SK-N-SH treated with all-trans-retinoic acid at 6 μM for 48 hours (cell line): ENCODE measurements around the gene DIABLO.

Experiments
- ATAC-seq: fragments of 200-7000 bp; cut with Tn5 transposase; 3 replicates; pipeline ENCODE4 v1.9.1; 2020; ENCODE audit warnings: mild to moderate bottlenecking, moderate library complexity
- ARNTL ChIP-seq: fragments of 450-650 bp; formaldehyde crosslinking; IDR thresholded peaks from 2 replicates; pipeline ENCODE4 v1.5.0; 2020; ENCODE audit warnings: low read depth, mild to moderate bottlenecking, moderate library complexity, borderline replicate concordance
- BACH2 ChIP-seq: fragments of 250-450 bp; sonication (Bioruptor Pico); IDR thresholded peaks from 2 replicates; pipeline ENCODE4 v1.9.0; 2021; ENCODE audit warnings: mild to moderate bottlenecking, borderline replicate concordance
- CREB5 ChIP-seq: fragments of 250-450 bp; sonication (Bioruptor Pico); IDR thresholded peaks from 2 replicates; pipeline ENCODE4 v1.5.1; 2020; ENCODE audit warnings: low read depth, mild to moderate bottlenecking, moderate library complexity
- CSDC2 ChIP-seq: fragments of 250-450 bp; sonication (Bioruptor Pico); IDR thresholded peaks from 2 replicates; pipeline ENCODE4 v1.5.0; 2020; ENCODE audit warnings: mild to moderate bottlenecking, moderate library complexity
- CSRNP3 ChIP-seq: fragments of 250-450 bp; sonication (Bioruptor Pico); IDR thresholded peaks from 2 replicates; pipeline ENCODE4 v1.5.1; 2021; ENCODE audit warnings: mild to moderate bottlenecking, moderate library complexity
- ESRRG ChIP-seq: fragments of 250-450 bp; sonication (Bioruptor Pico); IDR thresholded peaks from 2 replicates; pipeline ENCODE4 v1.6.1; 2021; ENCODE audit warnings: mild to moderate bottlenecking
- ISL1 ChIP-seq: fragments of 250-450 bp; sonication (Bioruptor Pico); IDR thresholded peaks from 2 replicates; pipeline ENCODE4 v2.1.2; 2022; ENCODE audit warnings: mild to moderate bottlenecking, moderate library complexity
- OSR1 ChIP-seq: fragments of 250-450 bp; sonication (Bioruptor Pico); IDR thresholded peaks from 2 replicates; pipeline ENCODE4 v1.8.0; 2022; ENCODE audit warnings: moderate library complexity, mild to moderate bottlenecking, inconsistent platforms
- PPARA ChIP-seq: fragments of 250-450 bp; sonication (Bioruptor Pico); IDR thresholded peaks from 2 replicates; pipeline ENCODE4 v1.5.0; 2020; ENCODE audit warnings: mild to moderate bottlenecking, borderline replicate concordance
- SNAI2 ChIP-seq: fragments of 250-450 bp; sonication (Bioruptor Pico); IDR thresholded peaks from 2 replicates; pipeline ENCODE4 v1.5.0; 2020; ENCODE audit warnings: mild to moderate bottlenecking, moderate library complexity
- TCF4 ChIP-seq: fragments of 250-450 bp; sonication (Bioruptor Pico); IDR thresholded peaks from 2 replicates; pipeline ENCODE4 v1.8.0; 2021; ENCODE audit warnings: mild to moderate bottlenecking, moderate library complexity, borderline replicate concordance
- TOX ChIP-seq: fragments of 250-450 bp; sonication (Bioruptor Pico); IDR thresholded peaks from 2 replicates; pipeline ENCODE4 v1.8.0; 2021; ENCODE audit warnings: mild to moderate bottlenecking, moderate library complexity, borderline replicate concordance
- ZC3H10 ChIP-seq: fragments of 250-450 bp; sonication (Bioruptor Pico); IDR thresholded peaks from 2 replicates; pipeline ENCODE4 v1.5.1; 2021; ENCODE audit warnings: mild to moderate bottlenecking, moderate library complexity
- ZFP3 ChIP-seq: fragments of 250-450 bp; sonication (Bioruptor Pico); IDR thresholded peaks from 2 replicates; pipeline ENCODE4 v1.5.0; 2020; ENCODE audit warnings: mild to moderate bottlenecking, moderate library complexity
- ZFP30 ChIP-seq: fragments of 450-650 bp; formaldehyde crosslinking; IDR thresholded peaks from 2 replicates; pipeline ENCODE4 v1.5.0; 2022; ENCODE audit warnings: mild to moderate bottlenecking, moderate library complexity
- ZNF565 ChIP-seq: fragments of 450-650 bp; formaldehyde crosslinking; conservative IDR thresholded peaks from 2 replicates; pipeline ENCODE4 v1.5.0; 2020; ENCODE audit warnings: low read depth, mild to moderate bottlenecking, moderate library complexity
- ZNF70 ChIP-seq: fragments of 450-650 bp; formaldehyde crosslinking; IDR thresholded peaks from 2 replicates; pipeline ENCODE4 v1.5.0; 2020; ENCODE audit warnings: mild to moderate bottlenecking, moderate library complexity
- ZNF8 ChIP-seq: fragments of 450-650 bp; formaldehyde crosslinking; IDR thresholded peaks from 2 replicates; pipeline ENCODE4 v1.5.0; 2020; ENCODE audit warnings: mild to moderate bottlenecking, moderate library complexity
- TF ChIP-seq, protein P1 (sequence below): fragments of 250-450 bp; sonication (Bioruptor Pico); IDR thresholded peaks from 2 replicates; pipeline ENCODE4 v1.8.0; 2021; ENCODE audit warnings: low read depth, mild to moderate bottlenecking, moderate library complexity, borderline replicate concordance
- TF ChIP-seq, protein P2 (sequence below): fragments of 250-450 bp; sonication (Bioruptor Pico); IDR thresholded peaks from 2 replicates; pipeline ENCODE4 v1.8.0; 2020; ENCODE audit warnings: mild to moderate bottlenecking, moderate library complexity, borderline replicate concordance

Gene DIABLO

DNA sequence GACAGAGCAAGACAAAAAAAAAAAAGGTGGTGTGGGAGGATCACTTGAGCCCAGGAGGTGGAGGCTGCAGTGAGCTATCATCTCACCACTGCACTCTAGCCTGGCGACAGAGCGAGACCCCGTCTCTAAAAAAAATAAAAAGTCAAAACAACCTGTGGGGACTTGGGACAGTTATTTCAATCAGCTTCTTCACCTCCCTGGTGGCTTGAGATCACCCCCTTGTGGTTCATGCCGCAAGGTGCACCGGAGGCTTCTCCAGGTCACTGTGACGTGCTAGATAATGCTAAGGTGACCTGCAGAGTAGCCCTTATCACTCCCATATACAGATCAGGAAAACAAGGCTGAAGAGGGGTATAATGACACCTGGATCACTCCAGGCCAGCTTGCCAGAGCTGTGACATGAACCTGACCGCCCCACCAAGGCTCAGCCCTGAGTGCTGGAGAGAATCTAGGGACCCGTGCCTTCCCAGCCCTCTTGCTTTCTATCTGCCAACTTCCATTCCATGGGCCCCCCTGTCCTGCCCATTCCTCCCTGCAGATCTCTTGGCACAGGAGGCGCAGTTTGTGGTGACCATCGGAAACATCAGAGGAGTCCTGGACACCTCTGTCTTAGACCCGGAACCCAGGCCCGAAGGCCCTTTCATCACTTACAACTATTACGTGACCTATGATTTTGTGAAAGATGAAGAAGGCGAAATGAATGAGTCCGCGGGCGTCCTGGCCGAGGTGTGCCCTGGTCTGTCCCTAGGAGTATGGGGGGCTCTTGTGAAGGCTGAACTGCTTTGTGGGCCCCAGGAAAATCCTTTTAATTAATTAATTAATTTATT is 34.8 kb downstream of the DIABLO start:
- no peak for TF ChIP-seq TCF4 (CRISPR knock-in tag)
- TF ChIP-seq CREB5 (CRISPR knock-in tag), result no peak
- no peak for TF ChIP-seq ZC3H10 (CRISPR knock-in tag)
- peak; percentile 95 for ATAC-seq

DNA sequence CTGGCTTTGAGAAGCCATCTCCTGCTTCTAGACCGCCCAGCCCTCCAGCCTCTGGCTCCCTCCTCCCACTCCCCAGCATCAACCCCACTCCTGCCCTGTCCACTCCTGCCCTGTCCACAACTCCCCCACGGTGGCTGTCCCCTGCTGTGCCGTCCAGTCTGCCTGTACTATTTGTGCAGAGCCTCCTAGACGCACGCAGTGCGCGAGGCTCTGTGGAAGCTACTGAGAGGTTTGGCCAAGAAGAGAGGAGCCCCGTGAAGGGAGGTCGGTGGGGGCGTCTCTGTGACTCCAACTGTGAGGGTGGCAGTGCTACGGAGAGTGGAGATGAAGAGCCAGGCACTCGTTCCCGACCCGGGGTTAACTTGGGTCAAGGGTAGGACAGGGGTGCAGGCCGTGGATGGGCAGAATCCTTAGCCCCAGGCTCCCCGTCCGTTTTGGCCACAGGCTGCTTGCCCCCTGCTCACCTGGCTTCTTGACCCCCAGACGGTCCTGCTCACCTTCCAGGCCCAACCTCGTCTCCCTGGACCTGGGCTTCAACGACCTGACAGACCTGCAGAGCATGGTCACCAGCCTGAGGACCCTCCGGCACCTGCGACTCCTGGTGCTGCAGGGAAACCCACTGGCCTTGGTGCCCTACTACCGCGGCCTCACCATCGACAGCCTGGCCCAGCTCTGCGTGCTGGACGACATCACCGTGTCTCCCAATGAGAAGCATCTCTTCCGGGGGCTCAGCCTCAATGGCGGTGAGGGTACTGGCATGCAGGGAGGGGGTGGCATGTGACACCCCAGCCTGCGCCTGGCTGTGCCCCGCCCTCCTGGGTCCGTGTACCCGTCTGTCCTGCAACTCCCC is 36.0 kb downstream of the DIABLO start:
- TF ChIP-seq TCF4 (CRISPR knock-in tag), result no peak
- no peak for TF ChIP-seq ESRRG (CRISPR knock-in tag)
- TF ChIP-seq OSR1, result no peak
- no peak for TF ChIP-seq ZC3H10 (CRISPR knock-in tag)
- no peak for TF ChIP-seq CREB5 (CRISPR knock-in tag)
- no peak for TF ChIP-seq ISL1 (CRISPR knock-in tag)
- TF ChIP-seq TOX (CRISPR knock-in tag), result no peak
- TF ChIP-seq ZNF70, result no peak
- TF ChIP-seq SNAI2 (CRISPR knock-in tag), result no peak
- TF ChIP-seq ZNF565 (CRISPR knock-in tag), result no peak
- no peak for TF ChIP-seq CSDC2
- TF ChIP-seq, protein P1, sequence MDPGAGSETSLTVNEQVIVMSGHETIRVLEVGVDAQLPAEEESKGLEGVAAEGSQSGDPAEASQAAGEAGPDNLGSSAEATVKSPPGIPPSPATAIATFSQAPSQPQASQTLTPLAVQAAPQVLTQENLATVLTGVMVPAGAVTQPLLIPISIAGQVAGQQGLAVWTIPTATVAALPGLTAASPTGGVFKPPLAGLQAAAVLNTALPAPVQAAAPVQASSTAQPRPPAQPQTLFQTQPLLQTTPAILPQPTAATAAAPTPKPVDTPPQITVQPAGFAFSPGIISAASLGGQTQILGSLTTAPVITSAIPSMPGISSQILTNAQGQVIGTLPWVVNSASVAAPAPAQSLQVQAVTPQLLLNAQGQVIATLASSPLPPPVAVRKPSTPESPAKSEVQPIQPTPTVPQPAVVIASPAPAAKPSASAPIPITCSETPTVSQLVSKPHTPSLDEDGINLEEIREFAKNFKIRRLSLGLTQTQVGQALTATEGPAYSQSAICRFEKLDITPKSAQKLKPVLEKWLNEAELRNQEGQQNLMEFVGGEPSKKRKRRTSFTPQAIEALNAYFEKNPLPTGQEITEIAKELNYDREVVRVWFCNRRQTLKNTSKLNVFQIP (CRISPR knock-in tag), result no peak
- TF ChIP-seq, protein P2, sequence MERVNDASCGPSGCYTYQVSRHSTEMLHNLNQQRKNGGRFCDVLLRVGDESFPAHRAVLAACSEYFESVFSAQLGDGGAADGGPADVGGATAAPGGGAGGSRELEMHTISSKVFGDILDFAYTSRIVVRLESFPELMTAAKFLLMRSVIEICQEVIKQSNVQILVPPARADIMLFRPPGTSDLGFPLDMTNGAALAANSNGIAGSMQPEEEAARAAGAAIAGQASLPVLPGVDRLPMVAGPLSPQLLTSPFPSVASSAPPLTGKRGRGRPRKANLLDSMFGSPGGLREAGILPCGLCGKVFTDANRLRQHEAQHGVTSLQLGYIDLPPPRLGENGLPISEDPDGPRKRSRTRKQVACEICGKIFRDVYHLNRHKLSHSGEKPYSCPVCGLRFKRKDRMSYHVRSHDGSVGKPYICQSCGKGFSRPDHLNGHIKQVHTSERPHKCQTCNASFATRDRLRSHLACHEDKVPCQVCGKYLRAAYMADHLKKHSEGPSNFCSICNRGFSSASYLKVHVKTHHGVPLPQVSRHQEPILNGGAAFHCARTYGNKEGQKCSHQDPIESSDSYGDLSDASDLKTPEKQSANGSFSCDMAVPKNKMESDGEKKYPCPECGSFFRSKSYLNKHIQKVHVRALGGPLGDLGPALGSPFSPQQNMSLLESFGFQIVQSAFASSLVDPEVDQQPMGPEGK (CRISPR knock-in tag), result no peak
- TF ChIP-seq ZFP30 (CRISPR knock-in tag), result no peak
- TF ChIP-seq ARNTL, result no peak
- TF ChIP-seq CSRNP3 (CRISPR knock-in tag), result no peak
- no peak for TF ChIP-seq BACH2 (CRISPR knock-in tag)
- no peak for ATAC-seq

GRCh38 chr12:122187466-122187865 is 38.4 kb downstream of the DIABLO start:
- ATAC-seq, result no peak

More at GRCh38 chr12:122187466-122187865, 38.4 kb downstream of the DIABLO start:
- TF ChIP-seq TOX (CRISPR knock-in tag) (no peak), BACH2 (CRISPR knock-in tag) (no peak), ZNF8 (no peak), ESRRG (CRISPR knock-in tag) (no peak), ISL1 (CRISPR knock-in tag) (no peak), ZNF565 (CRISPR knock-in tag) (no peak), SNAI2 (CRISPR knock-in tag) (no peak), CREB5 (CRISPR knock-in tag) (no peak), CSDC2 (no peak), OSR1 (no peak), PPARA (CRISPR knock-in tag) (no peak), ZNF70 (no peak), ZC3H10 (CRISPR knock-in tag) (no peak), ZFP3 (CRISPR knock-in tag) (no peak), ARNTL (no peak)
- TF ChIP-seq, protein P1 (CRISPR knock-in tag), result no peak
- TF ChIP-seq, protein P2 (CRISPR knock-in tag), result no peak
- TF ChIP-seq, all 23 proteins: peak for 0
